ENCODE results near the gene TCERG1L.

DNA sequence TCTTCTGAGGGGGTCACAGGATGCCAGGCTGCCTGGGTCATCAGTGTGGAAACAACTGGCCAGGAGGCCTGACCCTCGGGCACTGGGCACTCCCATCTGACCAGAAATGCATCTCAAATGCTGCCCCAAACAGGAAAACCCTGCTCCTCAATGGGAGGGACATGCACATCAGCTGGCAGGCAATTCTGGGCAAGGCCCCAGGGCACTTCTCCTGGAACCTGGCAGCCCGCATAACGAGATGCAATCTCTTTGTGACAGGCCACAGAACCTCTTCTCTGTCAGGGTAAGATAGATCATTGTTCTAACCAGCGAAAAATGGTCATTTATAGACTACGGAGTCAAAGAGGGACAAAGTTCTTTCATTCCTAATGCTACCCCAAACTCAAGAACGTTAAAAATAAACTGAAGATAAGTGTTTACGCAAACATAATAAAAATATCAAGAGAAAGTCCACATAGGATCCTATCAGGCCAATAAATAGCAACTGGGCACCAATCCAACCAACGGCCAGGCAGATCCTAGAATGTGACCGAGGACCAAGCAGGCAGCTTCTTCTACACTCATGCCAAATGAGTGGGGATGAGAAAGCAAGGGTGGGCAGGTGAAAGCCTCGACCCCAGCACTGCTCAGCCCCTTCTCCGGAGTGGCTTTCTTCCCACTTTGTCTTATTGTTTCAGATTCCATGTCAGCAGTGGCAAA, 212.3 kb downstream of the TCERG1L start:
- no peak for TF ChIP-seq CTCF (IDR thresholded peaks at IDR 0.05)
- TF ChIP-seq POLR2AphosphoS5 (IDR thresholded peaks at IDR 0.05; ENCODE audit: low read depth, low read length), result no peak
- TF ChIP-seq, protein P1, sequence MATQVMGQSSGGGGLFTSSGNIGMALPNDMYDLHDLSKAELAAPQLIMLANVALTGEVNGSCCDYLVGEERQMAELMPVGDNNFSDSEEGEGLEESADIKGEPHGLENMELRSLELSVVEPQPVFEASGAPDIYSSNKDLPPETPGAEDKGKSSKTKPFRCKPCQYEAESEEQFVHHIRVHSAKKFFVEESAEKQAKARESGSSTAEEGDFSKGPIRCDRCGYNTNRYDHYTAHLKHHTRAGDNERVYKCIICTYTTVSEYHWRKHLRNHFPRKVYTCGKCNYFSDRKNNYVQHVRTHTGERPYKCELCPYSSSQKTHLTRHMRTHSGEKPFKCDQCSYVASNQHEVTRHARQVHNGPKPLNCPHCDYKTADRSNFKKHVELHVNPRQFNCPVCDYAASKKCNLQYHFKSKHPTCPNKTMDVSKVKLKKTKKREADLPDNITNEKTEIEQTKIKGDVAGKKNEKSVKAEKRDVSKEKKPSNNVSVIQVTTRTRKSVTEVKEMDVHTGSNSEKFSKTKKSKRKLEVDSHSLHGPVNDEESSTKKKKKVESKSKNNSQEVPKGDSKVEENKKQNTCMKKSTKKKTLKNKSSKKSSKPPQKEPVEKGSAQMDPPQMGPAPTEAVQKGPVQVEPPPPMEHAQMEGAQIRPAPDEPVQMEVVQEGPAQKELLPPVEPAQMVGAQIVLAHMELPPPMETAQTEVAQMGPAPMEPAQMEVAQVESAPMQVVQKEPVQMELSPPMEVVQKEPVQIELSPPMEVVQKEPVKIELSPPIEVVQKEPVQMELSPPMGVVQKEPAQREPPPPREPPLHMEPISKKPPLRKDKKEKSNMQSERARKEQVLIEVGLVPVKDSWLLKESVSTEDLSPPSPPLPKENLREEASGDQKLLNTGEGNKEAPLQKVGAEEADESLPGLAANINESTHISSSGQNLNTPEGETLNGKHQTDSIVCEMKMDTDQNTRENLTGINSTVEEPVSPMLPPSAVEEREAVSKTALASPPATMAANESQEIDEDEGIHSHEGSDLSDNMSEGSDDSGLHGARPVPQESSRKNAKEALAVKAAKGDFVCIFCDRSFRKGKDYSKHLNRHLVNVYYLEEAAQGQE (IDR thresholded peaks at IDR 0.05; ENCODE audit: insufficient read depth in 1 of 2, low read depth in 2 of 2, low read length in 1 of 2), result no peak

All from Panc1 (cell line).